ENCODE measurements around the gene BASP1.
"Not testable (repeated sequence)": the region's sequence is repeated elsewhere in the genome, so short reads cannot be mapped to it uniquely, and the experiment has no call there.

Gene BASP1

DNA sequence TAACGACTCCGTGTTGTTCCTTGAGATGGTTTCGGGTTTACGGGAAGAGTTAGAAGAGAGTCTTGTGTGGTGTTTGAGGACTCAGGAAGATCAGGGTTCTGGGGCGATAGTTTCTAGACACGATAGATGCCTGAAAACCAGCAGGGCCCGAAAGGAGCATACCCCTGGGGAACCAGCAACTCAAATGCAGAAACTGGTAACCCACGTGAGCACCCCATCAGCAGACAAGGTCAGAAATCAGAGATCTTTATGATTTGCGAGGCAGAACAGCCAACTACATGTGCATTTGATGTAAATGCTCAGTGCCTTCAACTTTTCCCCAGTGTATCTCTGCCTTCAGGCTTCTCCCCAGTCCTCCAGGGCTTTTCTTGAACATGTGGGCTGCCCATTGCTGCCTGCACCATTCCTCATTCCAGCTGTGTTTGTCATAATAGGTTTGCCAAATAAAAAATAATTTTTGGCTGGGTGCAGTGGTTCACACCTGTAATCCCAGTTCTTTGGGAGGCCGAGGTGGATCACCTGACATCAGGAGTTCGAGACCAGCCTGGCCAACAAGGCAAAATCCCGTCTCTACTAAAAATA is 75.1 kb downstream of the BASP1 start:
- no peak for DNase-seq

DNA sequence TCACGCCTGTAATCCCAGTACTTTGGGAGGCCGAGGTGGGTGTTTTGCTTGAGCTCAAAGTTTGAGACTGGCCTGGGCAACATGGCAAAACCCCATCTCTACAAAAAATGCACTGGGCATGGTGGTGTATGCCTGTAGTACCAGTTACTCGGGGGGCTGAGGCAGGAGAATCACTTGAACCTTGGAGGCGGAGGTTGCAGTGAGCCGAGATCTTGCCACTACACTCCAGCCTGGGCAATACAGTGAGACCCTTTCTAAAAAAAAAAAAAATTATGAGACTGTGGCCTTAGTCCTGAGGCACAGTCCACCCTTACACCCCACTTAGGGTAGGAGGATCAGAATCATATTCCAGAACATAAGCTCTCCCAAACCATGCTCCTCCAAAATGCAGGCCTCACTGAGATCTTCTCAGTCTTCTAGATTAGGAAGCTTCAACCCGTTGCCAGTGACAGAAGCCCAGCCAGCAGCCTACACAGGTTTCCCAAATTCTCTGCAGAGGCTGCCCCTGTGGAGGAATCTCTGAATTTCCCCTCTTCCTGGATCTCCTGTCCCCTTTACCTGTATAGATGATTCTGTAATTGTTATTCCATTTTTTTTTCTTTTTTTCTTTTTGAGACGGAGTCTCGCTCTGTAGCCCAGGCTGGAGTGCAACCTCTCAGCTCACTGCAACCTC is 77.3 kb downstream of the BASP1 start:
- no peak for DNase-seq

DNA sequence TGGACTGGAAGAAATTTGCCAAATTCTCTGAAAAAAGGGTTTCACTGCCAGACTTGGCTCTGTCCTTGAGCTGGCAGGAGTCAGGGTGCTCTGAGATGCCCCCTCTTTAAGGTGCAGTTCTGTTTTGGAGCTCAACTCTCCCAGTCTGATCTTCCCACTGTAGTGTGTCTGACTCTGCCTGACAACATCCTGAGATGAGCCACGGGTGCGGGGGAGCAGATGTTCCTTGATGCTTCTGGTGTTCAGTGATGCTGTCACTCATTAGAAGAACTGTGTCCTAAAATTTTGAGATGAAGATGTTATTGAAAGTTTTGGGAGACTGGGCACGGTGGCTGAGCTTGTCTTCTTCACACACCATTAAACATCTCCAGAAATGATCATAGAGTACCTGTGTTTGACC is 78.2 kb downstream of the BASP1 start:
- no peak for DNase-seq

DNA sequence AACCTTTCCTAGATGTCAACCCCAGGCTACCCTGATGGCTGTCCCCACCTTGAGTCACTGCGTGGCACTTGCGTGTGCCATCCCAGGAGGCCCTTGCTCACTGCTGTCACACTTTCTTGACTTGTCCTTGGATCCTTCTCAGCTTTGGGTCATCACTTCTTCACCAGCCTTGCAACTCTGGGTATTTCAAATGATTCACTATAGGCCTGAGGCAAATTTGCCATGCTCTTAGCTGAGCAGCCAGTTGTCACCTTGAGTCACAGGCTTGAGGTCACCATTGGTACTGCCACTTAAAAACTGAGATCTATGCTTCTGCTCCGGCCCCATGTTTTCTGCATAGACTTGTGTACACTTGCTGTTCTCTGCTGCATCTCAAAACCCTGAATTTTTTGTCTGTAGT is 84.7 kb downstream of the BASP1 start:
- no peak for DNase-seq

DNA sequence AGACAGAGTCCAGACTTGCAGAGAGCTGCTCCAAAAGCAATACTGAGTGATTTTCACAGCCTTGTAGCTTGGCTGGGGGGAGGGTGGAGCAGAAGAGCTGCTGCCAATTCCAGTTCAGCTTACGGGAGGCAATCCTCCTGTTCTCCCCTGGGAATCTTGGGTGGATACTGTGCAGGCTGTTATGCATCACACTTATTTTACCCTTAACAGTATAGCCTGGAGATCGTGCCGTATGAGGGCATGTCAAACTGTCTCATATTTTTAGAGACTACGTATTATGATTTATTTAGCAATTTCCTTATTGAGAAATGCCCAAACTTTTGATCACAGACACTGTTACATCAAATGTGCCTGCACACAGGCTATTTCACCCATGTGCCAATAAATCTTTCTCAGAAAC is 85.2 kb downstream of the BASP1 start:
- no peak for DNase-seq

DNA sequence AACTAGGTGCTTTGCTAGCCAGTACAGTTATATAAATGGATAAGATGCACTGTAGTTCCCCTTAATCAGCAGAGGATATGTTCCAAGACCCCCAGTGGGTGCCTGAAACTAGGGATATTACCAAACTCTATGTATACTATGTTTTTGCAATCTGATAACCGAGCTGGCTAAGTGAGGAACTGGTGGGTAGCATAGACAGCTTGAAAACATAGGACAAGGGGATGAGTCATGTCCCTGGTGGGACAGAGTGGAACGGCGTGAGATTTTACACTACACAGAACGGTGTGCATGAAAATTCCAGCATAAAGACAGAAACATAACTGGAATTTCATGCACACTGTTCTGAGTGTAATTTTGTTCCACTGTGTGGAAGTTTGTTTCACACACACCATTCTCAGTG is 86.9 kb downstream of the BASP1 start:
- no peak for DNase-seq

DNA sequence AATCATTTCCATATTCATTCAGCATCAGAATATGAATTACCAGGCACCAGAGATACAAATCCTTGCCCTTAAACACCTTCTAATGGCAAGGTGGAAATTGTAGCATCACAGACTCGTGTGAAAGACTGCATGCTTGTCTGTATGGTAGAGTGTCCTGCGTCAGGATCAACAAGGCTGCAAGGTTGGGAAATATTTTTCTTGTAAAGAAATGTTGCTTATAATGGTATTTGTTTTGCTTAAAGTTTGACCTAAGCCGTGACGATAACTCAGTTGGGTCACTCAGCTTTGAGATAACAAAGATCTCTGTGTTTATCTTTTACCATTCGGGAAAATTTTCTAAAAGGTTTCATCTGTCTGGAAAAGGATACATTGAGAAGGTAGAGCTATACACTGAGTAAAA is 87.6 kb downstream of the BASP1 start:
- no peak for DNase-seq

DNA sequence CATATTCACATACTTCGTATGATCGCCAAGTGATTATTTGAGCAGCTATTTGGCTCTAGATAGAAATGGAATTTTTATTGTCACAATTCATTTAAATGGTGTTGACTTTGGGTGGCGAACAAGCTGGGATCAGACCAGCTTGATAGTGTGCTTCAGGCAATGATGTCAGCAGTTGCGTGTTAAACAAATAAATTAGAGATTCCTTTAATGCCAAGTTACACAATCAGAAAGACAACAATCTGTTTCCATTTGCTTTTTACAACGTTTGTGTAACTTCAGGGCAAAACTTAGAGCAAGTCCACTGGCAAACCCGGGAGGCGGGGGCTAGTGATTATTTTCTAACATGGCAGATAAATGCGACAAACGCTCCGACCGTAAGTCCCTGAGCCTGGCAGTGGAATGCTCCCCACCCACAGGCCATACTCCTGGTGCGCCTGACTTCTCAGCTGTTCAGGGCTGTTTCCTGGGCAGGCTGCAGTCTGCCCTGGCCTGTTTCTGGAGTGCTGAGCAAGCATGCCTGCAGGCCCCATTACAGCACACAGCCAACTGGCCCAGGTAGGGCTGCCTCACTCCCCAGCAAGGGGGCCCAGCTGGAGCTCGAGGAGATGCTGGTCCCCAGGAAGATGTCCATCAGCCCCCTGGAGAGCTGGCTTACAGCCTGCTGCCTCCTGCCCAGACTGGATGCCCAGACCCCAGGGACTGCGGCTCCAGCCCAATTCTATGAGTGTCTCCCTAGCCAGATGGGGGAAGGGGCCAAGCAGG is 88.7 kb downstream of the BASP1 start:
- no peak for DNase-seq

DNA sequence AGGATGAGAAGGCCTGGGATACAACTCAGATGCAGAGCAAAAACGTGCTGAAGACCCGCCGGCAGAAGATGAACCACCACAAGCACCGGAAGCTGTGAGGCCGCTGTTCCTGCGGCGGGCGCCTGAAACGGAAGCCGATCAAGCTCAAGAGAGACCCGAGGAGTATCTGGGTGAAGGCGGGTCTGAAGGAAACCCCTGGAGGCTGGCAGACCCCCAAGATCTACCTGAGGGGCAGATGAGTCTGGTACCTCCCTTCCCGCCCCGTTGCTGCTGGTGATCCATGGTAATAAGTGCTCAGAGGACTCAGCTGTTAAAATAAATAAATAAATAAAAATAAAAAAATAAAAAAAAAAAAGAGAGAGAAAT is 89.3 kb downstream of the BASP1 start:
- no peak for DNase-seq

DNA sequence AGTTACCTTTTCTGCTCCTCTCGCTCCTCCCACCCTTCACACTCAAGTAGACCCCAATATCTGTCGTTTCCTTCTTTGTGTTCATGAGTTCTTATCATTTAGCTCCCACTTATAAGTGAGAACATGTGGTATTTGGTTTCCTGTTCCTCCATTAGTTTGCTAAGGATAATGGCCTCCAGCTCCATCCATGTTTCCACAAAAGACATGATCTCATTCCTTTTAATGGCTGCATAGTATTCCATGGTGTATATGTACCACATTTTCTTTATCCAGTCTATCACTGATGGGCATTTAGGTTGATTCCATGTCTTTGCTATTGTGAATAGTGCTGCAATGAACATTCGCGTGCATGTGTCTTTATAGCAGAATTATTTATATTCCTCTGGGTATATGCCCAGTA is 90.0 kb downstream of the BASP1 start:
- not testable (repeated sequence) for DNase-seq

DNA sequence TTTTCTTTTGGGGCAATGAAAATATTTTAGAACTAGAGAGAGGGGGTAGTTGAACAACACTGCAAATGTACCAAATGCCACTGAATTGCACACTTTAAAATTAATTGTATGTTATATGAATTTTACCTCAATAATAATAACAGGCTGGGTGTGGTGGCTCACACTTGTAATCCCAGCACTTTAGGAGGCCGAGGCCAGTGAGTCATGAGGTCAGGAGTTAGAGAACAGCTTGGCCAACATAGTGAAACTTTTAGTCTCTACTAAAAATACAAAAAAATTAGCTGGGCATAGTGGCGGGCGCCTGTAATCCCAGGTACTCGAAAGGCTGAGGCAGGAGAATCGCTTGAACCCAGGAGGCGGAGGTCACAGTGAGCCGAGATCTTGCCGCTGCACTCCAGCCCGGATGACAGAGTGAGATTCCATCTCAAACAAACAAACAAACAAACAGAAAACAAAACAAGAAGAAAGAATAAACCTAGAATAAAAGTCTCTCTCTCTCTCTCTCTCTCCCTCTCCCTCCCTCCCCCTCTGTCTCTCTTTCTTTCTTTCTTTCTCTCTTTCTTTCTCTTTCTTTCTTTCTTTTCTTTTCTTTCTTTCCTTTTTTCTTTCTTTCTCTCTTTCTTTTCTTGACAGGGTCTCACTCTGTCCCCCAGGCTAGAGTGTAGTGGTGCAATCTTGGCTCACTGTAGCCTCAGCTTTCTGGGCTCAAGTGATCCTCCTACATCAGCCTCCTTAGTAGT is 91.1 kb downstream of the BASP1 start:
- DNase-seq: no peak

DNA sequence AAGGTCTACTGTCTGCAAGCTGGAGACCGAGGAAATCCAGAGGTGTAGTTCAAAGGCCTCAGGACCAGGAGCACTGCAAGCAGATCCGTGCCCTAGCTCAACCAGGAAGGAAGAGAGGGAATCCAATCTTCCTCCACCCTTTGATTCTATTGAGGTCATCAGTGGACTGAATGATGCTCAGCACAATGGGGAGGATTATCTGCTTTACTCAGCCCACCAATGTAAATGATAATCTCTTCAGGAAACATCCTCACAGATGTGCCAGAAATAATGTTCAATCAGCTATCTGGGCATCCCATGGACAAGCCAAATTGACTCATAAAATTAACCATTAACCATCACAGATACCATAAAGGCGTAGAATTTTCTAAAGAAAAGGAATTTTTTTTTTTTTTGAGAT is 92.0 kb downstream of the BASP1 start:
- DNase-seq: no peak

DNA sequence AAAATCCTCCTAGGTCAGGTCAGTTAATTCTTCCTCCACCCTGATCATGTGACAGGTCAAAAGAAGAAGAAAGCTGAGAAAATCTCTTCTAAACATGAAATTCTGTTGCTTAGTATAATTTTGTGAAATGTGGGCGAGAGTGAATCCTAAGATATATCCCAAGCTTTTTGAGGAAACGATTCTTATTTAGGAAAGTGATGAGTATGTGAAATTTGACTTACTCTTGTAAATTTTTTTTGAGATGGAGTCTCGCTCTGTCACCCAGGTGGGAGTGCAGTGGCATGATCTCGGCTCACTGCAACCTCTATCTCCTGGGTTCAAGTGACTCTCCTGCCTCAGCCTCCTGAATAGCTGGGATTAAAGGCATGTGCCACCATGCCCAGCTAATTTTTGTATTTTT is 93.1 kb downstream of the BASP1 start:
- not testable (repeated sequence) for DNase-seq

DNA sequence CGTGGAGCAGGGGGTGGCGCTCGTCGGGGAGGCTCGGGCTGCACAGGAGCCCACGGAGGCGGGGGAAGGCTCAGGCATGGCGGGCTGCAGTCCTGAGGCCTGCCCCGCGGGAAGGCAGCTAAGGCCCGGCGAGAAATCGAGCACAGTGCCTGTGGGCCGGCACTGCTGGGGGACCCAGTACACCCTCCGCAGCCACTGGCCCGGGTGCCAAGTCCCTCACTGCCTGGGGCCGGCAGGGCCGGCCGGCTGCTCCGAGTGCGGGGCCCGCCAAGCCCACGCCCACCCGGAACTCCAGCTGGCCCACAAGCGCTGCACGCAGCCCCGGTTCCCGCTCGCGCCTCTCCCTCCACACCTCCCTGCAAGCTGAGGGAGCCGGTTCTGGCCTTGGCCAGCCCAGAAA is 94.4 kb downstream of the BASP1 start:
- DNase-seq: not testable (repeated sequence)

DNA sequence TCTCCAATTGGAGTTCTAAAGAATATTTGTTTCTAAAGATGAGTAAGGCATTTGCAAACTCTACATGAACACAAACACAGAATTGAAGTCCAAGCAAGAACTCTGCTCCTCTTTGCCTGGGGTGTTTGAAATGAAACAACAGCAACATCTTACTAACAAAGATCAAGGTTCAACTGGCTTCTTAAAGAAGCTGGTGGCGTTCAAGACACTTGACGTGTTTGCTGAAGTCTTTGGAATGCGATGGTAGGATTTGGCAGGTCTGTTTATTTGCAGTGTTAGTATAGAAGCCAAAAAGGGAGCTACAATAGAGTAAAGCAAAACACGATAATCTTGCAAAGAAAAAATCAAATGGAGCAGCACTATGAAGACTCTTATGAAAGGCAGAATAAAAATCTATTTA is 94.9 kb downstream of the BASP1 start:
- DNase-seq: no peak

DNA sequence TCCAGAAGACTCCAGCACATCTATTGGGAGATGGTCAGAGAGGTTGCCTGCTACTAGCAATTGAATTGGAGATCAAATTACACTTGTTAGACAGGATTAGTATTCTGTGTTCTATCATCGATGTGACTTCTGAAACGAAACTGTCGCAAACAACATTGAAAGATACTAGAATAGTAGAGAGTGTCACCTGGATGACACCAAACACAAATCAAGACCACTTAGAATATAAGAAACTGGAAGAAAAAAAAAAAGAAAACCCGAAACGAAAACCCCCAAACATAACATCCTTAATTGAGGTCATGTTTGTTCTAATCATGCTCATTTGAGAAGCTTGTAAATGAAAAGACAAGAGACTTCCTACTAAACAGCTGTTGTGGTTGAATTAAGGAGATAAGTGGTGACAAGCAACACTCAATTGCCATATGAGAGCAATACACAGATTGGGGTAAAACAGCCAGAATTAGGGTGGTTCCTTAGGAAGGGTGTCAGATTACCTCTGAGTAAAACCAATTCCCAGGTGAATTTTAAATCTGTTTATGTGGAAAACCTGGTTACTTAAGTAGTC is 97.6 kb downstream of the BASP1 start:
- DNase-seq: no peak

DNA sequence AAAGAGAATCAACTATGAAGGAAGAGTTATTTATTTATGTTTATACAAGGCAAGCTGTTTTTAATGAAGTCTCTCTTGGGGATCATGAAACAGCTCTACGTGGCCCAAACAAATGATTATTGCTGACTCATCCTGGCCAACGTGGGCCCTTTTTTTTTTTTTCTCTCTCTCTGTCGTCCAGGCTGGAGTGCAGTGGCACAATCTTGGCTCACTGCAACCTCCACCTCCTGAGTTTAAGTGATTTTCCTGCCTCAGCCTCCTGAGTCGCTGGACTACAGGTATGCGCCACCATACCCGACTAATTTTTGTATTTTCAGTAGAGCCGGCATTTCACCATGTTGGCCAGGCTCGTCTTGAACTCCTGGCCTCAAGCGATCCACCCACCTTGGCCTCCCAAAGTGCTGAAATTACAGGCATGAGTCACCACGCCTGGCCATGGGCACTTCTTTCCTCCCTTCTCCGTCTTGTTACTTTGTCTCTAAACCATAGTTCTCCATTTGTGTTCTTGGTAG is 98.3 kb downstream of the BASP1 start:
- no peak for DNase-seq

DNA sequence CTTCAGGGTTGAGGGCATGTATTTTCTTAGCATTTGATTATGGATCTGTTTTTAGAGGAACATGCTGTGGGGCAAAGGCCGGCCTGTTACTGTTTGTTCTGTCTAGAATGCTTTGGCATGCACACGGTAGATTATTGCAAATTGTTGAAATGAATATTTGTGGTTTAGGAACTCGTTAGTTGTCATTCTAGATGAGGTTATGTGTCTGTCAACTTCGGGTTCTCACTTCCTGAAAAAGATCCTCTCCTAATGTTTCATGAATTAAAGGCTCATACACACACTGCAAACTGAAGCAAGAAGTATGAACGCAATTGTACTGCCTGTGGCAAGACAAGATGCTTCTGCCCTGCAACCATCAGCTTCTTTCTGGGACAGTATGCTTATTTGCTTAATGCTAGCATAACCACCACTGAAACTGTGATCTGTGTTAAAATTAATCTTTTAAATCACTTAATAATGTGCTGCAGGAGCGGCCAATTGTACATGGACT is 99.6 kb downstream of the BASP1 start:
- DNase-seq: no peak

DNA sequence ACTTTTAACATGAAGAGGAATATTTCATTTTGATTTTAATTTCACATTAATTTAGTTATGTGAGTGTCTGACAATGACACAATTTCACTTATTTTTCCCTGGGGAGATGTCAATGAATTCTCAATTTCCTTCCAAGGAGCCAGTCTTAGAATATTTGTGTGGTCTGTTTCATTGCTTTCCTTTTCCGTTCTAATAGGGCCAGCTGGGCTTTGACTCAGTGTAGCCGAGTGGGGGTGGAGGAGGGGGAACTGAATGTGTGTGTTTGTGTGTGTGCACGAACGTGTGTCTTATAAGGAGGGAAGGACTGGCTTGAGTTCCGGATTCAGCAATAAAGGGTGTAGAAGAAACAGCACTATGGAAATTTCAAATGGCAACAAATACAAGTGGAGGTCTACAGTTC is 100.0 kb downstream of the BASP1 start:
- DNase-seq: no peak

DNA sequence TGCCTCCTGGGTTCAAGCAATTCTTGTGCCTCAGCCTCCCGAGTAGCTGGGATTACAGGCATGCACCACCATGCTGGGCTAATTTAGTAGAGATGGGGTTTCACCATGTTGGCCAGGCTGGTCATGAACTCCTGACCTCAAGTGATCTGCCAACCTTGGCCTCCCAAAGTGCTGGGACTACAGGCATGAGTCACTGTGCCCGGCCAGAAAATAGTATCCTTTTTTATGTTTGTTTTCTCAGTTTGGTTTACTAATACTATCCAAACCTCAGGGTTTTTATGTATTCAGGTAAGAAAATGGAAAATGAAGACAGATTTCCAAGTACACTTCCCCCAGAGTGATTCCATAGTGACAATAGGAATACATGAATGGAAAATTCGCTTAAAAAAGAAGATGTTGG is 101.7 kb downstream of the BASP1 start:
- not testable (repeated sequence) for DNase-seq

DNA sequence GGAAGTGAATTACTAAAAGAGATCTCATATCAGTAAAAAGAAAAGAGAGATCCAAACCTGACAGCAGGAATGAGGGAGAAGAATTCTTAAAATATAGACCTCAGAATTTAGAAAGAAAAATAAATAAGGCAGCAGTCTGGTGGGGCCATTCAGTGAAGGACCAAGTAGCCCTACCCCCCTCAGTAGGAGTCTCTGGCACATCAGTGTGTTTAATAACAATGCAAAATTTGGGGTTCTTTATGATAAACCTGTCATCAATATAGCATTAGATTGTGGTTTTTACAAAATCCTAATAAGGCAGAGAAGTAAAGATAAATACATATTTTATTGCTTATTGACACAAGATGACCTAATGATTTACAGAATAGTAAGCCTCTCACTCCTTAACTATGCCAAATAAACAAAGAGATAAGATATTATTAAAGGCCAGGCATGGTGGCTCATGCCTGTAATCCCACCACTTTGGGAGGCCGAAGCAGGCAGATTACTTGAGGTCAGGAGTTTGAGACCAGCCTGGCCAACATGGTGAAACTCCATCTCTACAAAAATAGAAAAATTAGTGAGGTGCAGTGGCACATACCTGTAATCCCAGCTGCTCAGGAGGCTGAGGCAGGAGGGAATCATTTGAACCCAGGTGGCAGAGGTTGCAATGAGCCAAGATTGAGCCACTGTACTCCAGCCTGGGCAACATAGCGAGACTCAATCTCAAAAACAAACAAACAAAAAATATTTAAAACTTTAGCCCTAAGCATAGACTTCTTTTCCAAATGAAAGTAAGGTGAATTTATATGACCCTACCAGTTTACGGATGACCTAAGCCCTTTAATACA is 108.6 kb downstream of the BASP1 start:
- no peak for DNase-seq

All from effector CD8-positive, alpha-beta T cell (primary cell).